ENCODE measurements around the gene PCSK9. TPM values are rescaled to one million over a fixed set of nuclear protein-coding genes. Genes with fewer than 3 reads are reported as not detected.
A peak's percentile ranks its signal among the peaks of the same experiment; 100 is the strongest.

Gene PCSK9
- polyA plus RNA-seq, 3 donors, result not detected

DNA sequence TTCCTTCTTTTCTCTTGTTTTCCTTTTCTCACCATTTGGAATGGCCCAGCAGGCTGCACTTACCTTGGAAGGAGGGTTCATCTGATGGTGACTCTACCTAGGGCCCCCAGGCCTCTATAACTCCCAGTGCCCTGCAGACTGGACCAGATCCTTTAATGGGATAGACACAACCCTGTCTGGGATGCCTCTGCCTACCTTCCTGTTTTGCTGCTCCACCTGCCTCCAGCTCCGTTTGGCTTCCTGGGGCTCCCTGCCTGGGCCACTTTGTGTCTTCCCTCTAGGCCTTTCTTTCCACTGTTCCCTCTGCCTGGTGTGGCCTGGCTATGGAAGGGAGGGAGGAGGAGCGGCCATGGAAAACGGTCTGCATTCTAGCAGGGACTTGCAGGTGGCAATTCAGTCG, 7.5 kb downstream of the PCSK9 start:
- no peak for DNase-seq
- H3K4me3 ChIP-seq (replicated peaks in 1 of 3; ENCODE audit: low read depth in 2 of 3, low read length in 3 of 3), result no peak overlapping the region
- H2AFZ ChIP-seq (ENCODE audit: insufficient read depth, low read depth, low read length, poor library complexity, severe bottlenecking), result no peak overlapping the region
- no peaks in the 10 kb centered on the region for H3K9me3 ChIP-seq (replicated peaks in 1 of 2; ENCODE audit: control insufficient read depth in 1 of 2, insufficient read depth in 1 of 2, low read length in 2 of 2)
- WGBS (ENCODE audit: insufficient coverage), result 90% methylated on average over 2 of the region's 4 CpGs
- H3K36me3 Mint-ChIP-seq, result no peaks in the 10 kb centered on the region
- H3K9ac ChIP-seq (ENCODE audit: insufficient read depth, low read length, poor library complexity, severe bottlenecking), result no peak overlapping the region
- peak overlapping the region in 2 of 7 donors; percentile 5 to 17 for H3K27ac Mint-ChIP-seq
- H3K36me3 ChIP-seq (replicated peaks in 1 of 2; ENCODE audit: control insufficient read depth in 1 of 2, insufficient read depth in 2 of 2, low read length in 2 of 2), result no peaks in the 10 kb centered on the region
- H3K4me2 ChIP-seq (replicated peaks; ENCODE audit: extremely low read depth, low read length, poor library complexity, severe bottlenecking), result no peak overlapping the region
- H4K20me1 ChIP-seq (ENCODE audit: insufficient read depth, low read length), result no peaks in the 10 kb centered on the region
- intact Hi-C loops (cut with micrococcal nuclease), result no loop called here
- H3K4me1 ChIP-seq (ENCODE audit: control insufficient read depth in 1 of 2, insufficient read depth in 2 of 2, low read length in 2 of 2), result no peaks in the 10 kb centered on the region
- peaks cover 0 to 1% (median 0%) of the 10 kb centered on the region in 7 donors for H3K9me3 Mint-ChIP-seq
- no peaks in the 10 kb centered on the region for H3K4me1 Mint-ChIP-seq
- TF ChIP-seq, protein P1, sequence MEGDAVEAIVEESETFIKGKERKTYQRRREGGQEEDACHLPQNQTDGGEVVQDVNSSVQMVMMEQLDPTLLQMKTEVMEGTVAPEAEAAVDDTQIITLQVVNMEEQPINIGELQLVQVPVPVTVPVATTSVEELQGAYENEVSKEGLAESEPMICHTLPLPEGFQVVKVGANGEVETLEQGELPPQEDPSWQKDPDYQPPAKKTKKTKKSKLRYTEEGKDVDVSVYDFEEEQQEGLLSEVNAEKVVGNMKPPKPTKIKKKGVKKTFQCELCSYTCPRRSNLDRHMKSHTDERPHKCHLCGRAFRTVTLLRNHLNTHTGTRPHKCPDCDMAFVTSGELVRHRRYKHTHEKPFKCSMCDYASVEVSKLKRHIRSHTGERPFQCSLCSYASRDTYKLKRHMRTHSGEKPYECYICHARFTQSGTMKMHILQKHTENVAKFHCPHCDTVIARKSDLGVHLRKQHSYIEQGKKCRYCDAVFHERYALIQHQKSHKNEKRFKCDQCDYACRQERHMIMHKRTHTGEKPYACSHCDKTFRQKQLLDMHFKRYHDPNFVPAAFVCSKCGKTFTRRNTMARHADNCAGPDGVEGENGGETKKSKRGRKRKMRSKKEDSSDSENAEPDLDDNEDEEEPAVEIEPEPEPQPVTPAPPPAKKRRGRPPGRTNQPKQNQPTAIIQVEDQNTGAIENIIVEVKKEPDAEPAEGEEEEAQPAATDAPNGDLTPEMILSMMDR (IDR thresholded peaks at IDR 0.05), result no peak
- H3K27me3 ChIP-seq (ENCODE audit: control insufficient read depth in 2 of 2, insufficient read depth in 2 of 2, low read length in 2 of 2), result no peaks in the 10 kb centered on the region
- H3K27me3 Mint-ChIP-seq (ENCODE audit: low read depth in 3 of 3), result peaks cover 10 to 29% (median 10%) of the 10 kb centered on the region in 3 donors
- no peak overlapping the region for H3K4me3 Mint-ChIP-seq
- H3K79me2 ChIP-seq (ENCODE audit: insufficient read depth, low read length), result no peaks in the 10 kb centered on the region
- H3K27ac ChIP-seq (ENCODE audit: low read depth in 1 of 2, low read length in 2 of 2), result no peak overlapping the region

DNA sequence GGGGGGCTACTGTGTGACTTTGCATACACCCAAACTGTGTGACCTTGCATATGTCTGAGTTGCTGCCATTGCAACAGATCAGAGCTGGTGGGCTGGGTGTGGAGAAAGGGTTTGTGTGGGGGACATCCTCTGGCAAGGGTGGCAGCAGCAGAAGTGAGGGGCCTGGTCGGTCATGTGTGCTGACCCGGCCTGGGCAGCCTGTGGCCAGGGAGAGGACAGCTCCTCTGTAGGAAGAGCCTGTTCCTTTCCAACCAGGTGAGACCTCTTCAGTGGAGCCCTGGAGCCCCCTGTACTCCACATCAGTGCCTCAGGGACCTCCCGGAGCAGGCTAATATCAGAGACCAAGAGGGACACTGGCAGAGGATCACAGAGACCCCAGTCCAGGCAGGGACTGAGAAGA, 8.3 kb downstream of the PCSK9 start:
- H3K27ac Mint-ChIP-seq, result no peak overlapping the region
- Histone ChIP-seq H3K36me3 (replicated peaks in 1 of 2; ENCODE audit: control insufficient read depth in 1 of 2, insufficient read depth in 2 of 2, low read length in 2 of 2) (no peaks in the 10 kb centered on the region), H3K4me3 (replicated peaks in 1 of 3; ENCODE audit: low read depth in 2 of 3, low read length in 3 of 3) (no peak overlapping the region), H3K9ac (ENCODE audit: insufficient read depth, low read length, poor library complexity, severe bottlenecking) (no peak overlapping the region), H3K4me2 (replicated peaks; ENCODE audit: extremely low read depth, low read length, poor library complexity, severe bottlenecking) (no peak overlapping the region), H4K20me1 (ENCODE audit: insufficient read depth, low read length) (no peaks in the 10 kb centered on the region), H3K4me1 (ENCODE audit: control insufficient read depth in 1 of 2, insufficient read depth in 2 of 2, low read length in 2 of 2) (peaks cover 0 to under 1% of the 10 kb centered on the region in 2 donors), H3K27me3 (ENCODE audit: control insufficient read depth in 2 of 2, insufficient read depth in 2 of 2, low read length in 2 of 2) (no peaks in the 10 kb centered on the region), H3K27ac (ENCODE audit: low read depth in 1 of 2, low read length in 2 of 2) (no peak overlapping the region), H3K79me2 (ENCODE audit: insufficient read depth, low read length) (no peaks in the 10 kb centered on the region), H3K9me3 (replicated peaks in 1 of 2; ENCODE audit: control insufficient read depth in 1 of 2, insufficient read depth in 1 of 2, low read length in 2 of 2) (no peaks in the 10 kb centered on the region), H2AFZ (ENCODE audit: insufficient read depth, low read depth, low read length, poor library complexity, severe bottlenecking) (no peak overlapping the region)
- TF ChIP-seq, protein P1 (IDR thresholded peaks at IDR 0.05), result no peak
- H3K27me3 Mint-ChIP-seq (ENCODE audit: low read depth in 3 of 3), result peaks cover 3 to 22% (median 4%) of the 10 kb centered on the region in 3 donors
- H3K4me1 Mint-ChIP-seq, result no peaks in the 10 kb centered on the region
- DNase-seq, result no peak
- WGBS (ENCODE audit: insufficient coverage), result 100% methylated on average over 2 of the region's 3 CpGs
- no peaks in the 10 kb centered on the region for H3K9me3 Mint-ChIP-seq
- H3K4me3 Mint-ChIP-seq, result no peak overlapping the region
- intact Hi-C loops (cut with micrococcal nuclease), result no loop called here
- no peaks in the 10 kb centered on the region for H3K36me3 Mint-ChIP-seq
